Right lobe of liver (tissue), 6 donors: ENCODE data around the gene SLC29A3. TPM values are rescaled to one million over a fixed set of nuclear protein-coding genes. Genes with fewer than 3 reads are reported as not detected.

Experiments used
- ATAC-seq, 4 donors: fragments of 200-7000 bp; cut with Tn5 transposase; one replicate each; pipeline ENCODE4 v1.9.1; 2020; ENCODE audit warnings: mild to moderate bottlenecking in 4 of 4, moderate library complexity in 4 of 4
- DNase-seq, 3 donors: peaks; one replicate each; pipeline ENCODE4 v3.0.0-alpha.2; 2020
- H3K27ac ChIP-seq, 3 donors: fragments of 200-600 bp; one replicate each; pipeline ENCODE4 v1.8.0; 2022
- H3K27me3 ChIP-seq, 2 donors: fragments of 200-600 bp; one replicate each; pipeline ENCODE4 v1.8.0; 2022
- H3K36me3 ChIP-seq, 4 donors: fragments of 200-600 bp; sonication (generic) in 1 of 4; one replicate each; pipeline versions ENCODE4 v1.5.1 to v1.8.0; 2017 to 2022; ENCODE audit warnings: control low read depth in 1 of 4
- H3K4me1 ChIP-seq, 4 donors: fragments of 200-600 bp; sonication (generic) in 1 of 4; one replicate each; pipeline versions ENCODE4 v1.5.1 to v1.8.0; 2017 to 2022; ENCODE audit warnings: control low read depth in 1 of 4
- H3K4me3 ChIP-seq, 3 donors: fragments of 200-600 bp; one replicate each; pipeline ENCODE4 v1.8.0; 2022
- H3K9me3 ChIP-seq, 4 donors: fragments of 200-600 bp; sonication (generic) in 1 of 4; one replicate each; pipeline versions ENCODE4 v1.5.1 to v1.8.0; 2017 to 2022; ENCODE audit warnings: control low read depth in 1 of 4
- CTCF ChIP-seq, 4 donors: fragments of 200-600 bp in 3 of 4; fragments of 450-650 bp in 1 of 4; IDR thresholded peaks; one replicate each; pipeline versions ENCODE4 v1.5.1 to v1.8.0; 2016 to 2022; ENCODE audit warnings: antibody characterized with exemption in 4 of 4, mild to moderate bottlenecking in 2 of 4
- POLR2A ChIP-seq: fragments of 450-650 bp; IDR thresholded peaks from one replicate; pipeline ENCODE4 v1.6.1; 2017; ENCODE audit warnings: antibody characterized with exemption, mild to moderate bottlenecking
- WGBS: methylation state at CpG from one replicate; pipeline ENCODE4 v1.1.6; 2018; ENCODE audit warnings: low coverage, low lambda C conversion rate; ENCODE audit not compliant: insufficient coverage; ENCODE audit errors: missing lambda C conversion rate; 5-methylcytosine and 5-hydroxymethylcytosine counted together
- intact Hi-C, 2 donors: fragments of 100-400 bp; cut with DNase I; formaldehyde crosslinking; loops; one replicate each; pipeline versions ENCODE4 v1.11.2 to v1.14.1; 2022
- total RNA-seq, 6 experiments: library from RNA; depleted of rRNA in 2 of 6; stranded (reverse); fragments of >200 nt in 2 of 6; fragmentation: NEBNext Ultra II Directional in 3 of 6; extraction: Animal tissue kit (Norgen Biotek cat#: 25700) in 3 of 6; gene quantifications; one replicate each; pipeline versions ENCODE4 v1.1.0 to v1.2.4, GENCODE V29; 2016 to 2023
- donor health status: DM: no; HTN: yes; CAD: no.
- donor health status: DM: no; HTN: no; CAD: no.
- donor health status: DM: no; HTN: no; CAD: no.
- donor health status: DM: no; HTN: yes; CAD: no.
- donor health status: DM: no; HTN: yes; CAD: no.

Gene SLC29A3
- total RNA-seq, 6 experiments from 2014 or later, result 5.7 to 17.4 (median 7.7) TPM

GRCh38 chr10:71292624-71293445, 26.2 kb upstream of the SLC29A3 start:
- ATAC-seq (peak; percentile 48 to 70 (median 58)), DNase-seq (peak in 1 of 3 donors; percentile 74)
- no peaks in the 10 kb centered on the region for H3K27me3 ChIP-seq
- intact Hi-C loops, result no loop called here
- H3K4me3 ChIP-seq, result no peak overlapping the region
- H3K4me1 ChIP-seq, result peaks cover 0 to 50% (median 14%) of the 10 kb centered on the region in 4 donors
- H3K36me3 ChIP-seq, result no peaks in the 10 kb centered on the region
- WGBS, result 23% methylated on average over 7 of the region's 10 CpGs
- H3K27ac ChIP-seq, result peak overlapping the region in 1 of 3 donors; percentile 61
- H3K9me3 ChIP-seq, result no peaks in the 10 kb centered on the region
- TF ChIP-seq CTCF (IDR thresholded peaks at IDR 0.05) (no peak), POLR2A (no peak)

GRCh38 chr10:71293446-71294084, 25.5 kb upstream of the SLC29A3 start:
- intact Hi-C loops, result no loop called here
- Histone ChIP-seq H3K27ac (peak overlapping the region in 1 of 3 donors; percentile 61), H3K27me3 (no peaks in the 10 kb centered on the region), H3K9me3 (no peaks in the 10 kb centered on the region), H3K4me1 (peaks cover 0 to 50% (median 14%) of the 10 kb centered on the region in 4 donors), H3K36me3 (no peaks in the 10 kb centered on the region), H3K4me3 (no peak overlapping the region)
- WGBS, result 100% methylated on average over 1 of the region's 19 CpGs
- no peak for TF ChIP-seq POLR2A
- TF ChIP-seq CTCF (IDR thresholded peaks at IDR 0.05), result no peak
- ATAC-seq (peak in 3 of 4 donors; percentile 3 to 4 (median 4)), DNase-seq (peak in 1 of 3 donors; percentile 60)

GRCh38 chr10:71294091-71294561, 24.9 kb upstream of the SLC29A3 start:
- no peaks in the 10 kb centered on the region for H3K27me3 ChIP-seq
- no peaks in the 10 kb centered on the region for H3K36me3 ChIP-seq
- no peak overlapping the region for H3K4me3 ChIP-seq
- intact Hi-C loops, result no loop called here
- peaks cover 0 to 50% (median 14%) of the 10 kb centered on the region in 4 donors for H3K4me1 ChIP-seq
- H3K27ac ChIP-seq, result peak overlapping the region in 1 of 3 donors; percentile 61
- H3K9me3 ChIP-seq, result no peaks in the 10 kb centered on the region
- WGBS, result 73% methylated on average over 2 of the region's 6 CpGs
- TF ChIP-seq POLR2A (no peak), CTCF (IDR thresholded peaks at IDR 0.05) (no peak)
- ATAC-seq (no peak), DNase-seq (peak in 1 of 3 donors; percentile 39)

- peaks cover 0 to 45% (median 14%) of the 10 kb centered on the region in 4 donors for H3K4me1 ChIP-seq
- no peaks in the 10 kb centered on the region for H3K9me3 ChIP-seq
- H3K27ac ChIP-seq, result no peak overlapping the region
- ATAC-seq (no peak), DNase-seq (peak in 1 of 3 donors; percentile 49)
- H3K4me3 ChIP-seq, result no peak overlapping the region
- TF ChIP-seq POLR2A (no peak), CTCF (IDR thresholded peaks at IDR 0.05) (no peak)
- intact Hi-C loops, result no loop called here
- H3K27me3 ChIP-seq, result no peaks in the 10 kb centered on the region
- H3K36me3 ChIP-seq, result no peaks in the 10 kb centered on the region
- WGBS, result 75% methylated on average over 4 of the region's 4 CpGs
Observed at GRCh38 chr10:71294856-71295255, 24.2 kb upstream of the SLC29A3 start.
